ENCODE data around the gene DNAH2. TPM values are rescaled to one million over a fixed set of nuclear protein-coding genes. Genes with fewer than 3 reads are reported as not detected.

DNAH2 gene
- total and polyA plus RNA-seq, 9 of the 15 experiments (the other 6 are each of a cell fraction or from before 2014, with no cell fraction given), result 0.03 TPM; not detected in 8

DNA sequence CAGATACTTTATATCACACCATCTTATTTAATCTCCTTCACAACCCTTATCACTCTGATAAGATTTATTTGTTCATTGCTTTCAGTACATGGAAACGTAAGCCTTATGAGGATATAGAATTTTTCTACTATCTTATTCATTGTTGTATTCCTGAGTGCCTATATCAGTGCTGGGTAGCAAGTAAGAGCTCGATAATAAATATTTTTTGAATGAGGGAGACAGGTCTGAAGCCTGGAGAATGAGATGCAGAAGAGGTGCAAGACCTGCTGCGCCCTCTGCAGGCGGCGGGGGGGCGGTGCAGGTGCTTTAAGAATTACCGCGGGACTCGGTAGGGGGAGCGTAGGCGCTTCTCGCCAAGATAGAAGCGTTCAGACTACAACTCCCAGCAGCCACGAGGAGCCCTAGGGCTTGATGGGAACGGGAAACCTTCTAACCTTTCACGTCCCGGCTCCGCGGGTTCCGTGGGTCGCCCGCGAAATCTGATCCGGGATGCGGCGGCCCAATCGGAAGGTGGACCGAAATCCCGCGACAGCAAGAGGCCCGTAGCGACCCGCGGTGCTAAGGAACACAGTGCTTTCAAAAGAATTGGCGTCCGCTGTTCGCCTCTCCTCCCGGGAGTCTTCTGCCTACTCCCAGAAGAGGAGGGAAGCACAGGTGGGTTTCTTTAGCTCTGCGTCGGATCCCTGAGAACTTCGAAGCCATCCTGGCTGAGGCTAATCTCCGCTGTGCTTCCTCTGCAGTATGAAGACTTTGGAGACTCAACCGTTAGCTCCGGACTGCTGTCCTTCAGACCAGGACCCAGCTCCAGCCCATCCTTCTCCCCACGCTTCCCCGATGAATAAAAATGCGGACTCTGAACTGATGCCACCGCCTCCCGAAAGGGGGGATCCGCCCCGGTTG, 29.4 kb upstream of the DNAH2 start, which contains the start of gene WRAP53 (continued):
- TF ChIP-seq, protein P1, sequence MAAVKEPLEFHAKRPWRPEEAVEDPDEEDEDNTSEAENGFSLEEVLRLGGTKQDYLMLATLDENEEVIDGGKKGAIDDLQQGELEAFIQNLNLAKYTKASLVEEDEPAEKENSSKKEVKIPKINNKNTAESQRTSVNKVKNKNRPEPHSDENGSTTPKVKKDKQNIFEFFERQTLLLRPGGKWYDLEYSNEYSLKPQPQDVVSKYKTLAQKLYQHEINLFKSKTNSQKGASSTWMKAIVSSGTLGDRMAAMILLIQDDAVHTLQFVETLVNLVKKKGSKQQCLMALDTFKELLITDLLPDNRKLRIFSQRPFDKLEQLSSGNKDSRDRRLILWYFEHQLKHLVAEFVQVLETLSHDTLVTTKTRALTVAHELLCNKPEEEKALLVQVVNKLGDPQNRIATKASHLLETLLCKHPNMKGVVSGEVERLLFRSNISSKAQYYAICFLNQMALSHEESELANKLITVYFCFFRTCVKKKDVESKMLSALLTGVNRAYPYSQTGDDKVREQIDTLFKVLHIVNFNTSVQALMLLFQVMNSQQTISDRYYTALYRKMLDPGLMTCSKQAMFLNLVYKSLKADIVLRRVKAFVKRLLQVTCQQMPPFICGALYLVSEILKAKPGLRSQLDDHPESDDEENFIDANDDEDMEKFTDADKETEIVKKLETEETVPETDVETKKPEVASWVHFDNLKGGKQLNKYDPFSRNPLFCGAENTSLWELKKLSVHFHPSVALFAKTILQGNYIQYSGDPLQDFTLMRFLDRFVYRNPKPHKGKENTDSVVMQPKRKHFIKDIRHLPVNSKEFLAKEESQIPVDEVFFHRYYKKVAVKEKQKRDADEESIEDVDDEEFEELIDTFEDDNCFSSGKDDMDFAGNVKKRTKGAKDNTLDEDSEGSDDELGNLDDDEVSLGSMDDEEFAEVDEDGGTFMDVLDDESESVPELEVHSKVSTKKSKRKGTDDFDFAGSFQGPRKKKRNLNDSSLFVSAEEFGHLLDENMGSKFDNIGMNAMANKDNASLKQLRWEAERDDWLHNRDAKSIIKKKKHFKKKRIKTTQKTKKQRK (IDR thresholded peaks at IDR 0.05; ENCODE audit: borderline replicate concordance, low read depth, low read length), result no peak
- TF ChIP-seq RHOXF2B (CRISPR knock-in tag; conservative IDR thresholded peaks at IDR 0.05), result no peak
- TF ChIP-seq, protein P2, sequence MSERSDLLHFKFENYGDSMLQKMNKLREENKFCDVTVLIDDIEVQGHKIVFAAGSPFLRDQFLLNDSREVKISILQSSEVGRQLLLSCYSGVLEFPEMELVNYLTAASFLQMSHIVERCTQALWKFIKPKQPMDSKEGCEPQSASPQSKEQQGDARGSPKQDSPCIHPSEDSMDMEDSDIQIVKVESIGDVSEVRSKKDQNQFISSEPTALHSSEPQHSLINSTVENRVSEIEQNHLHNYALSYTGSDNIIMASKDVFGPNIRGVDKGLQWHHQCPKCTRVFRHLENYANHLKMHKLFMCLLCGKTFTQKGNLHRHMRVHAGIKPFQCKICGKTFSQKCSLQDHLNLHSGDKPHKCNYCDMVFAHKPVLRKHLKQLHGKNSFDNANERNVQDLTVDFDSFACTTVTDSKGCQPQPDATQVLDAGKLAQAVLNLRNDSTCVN (CRISPR knock-in tag; IDR thresholded peaks at IDR 0.05), result no peak
- no peak for TF ChIP-seq MTA3 (IDR thresholded peaks at IDR 0.05; ENCODE audit: borderline replicate concordance)
- TF ChIP-seq MCM2 (IDR thresholded peaks at IDR 0.05; ENCODE audit: low read depth), result no peak
- 0 out of 2 replicates have a peak, but pooled peaks have one; percentile 15 for TF ChIP-seq JUND (IDR thresholded peaks at IDR 0.05; ENCODE audit: borderline replicate concordance, low read depth, low read length)
- TF ChIP-seq JUND (tag; IDR thresholded peaks at IDR 0.05; ENCODE audit: borderline replicate concordance, low read depth, low read length), result no peak
- TF ChIP-seq FOXJ3 (CRISPR knock-in tag; IDR thresholded peaks at IDR 0.05), result no peak
- 0 out of 4 replicates have a peak, but pooled peaks of 1 of the 2 experiments have one; percentile 43 for TF ChIP-seq RCOR1 (IDR thresholded peaks at IDR 0.05; ENCODE audit: borderline replicate concordance in 1 of 2, low read depth in 2 of 2, low read length in 2 of 2)
- 0 out of 2 replicates have a peak, but pooled peaks have one; percentile 22 for TF ChIP-seq TARDBP (IDR thresholded peaks at IDR 0.05)
- TF ChIP-seq, protein P3, sequence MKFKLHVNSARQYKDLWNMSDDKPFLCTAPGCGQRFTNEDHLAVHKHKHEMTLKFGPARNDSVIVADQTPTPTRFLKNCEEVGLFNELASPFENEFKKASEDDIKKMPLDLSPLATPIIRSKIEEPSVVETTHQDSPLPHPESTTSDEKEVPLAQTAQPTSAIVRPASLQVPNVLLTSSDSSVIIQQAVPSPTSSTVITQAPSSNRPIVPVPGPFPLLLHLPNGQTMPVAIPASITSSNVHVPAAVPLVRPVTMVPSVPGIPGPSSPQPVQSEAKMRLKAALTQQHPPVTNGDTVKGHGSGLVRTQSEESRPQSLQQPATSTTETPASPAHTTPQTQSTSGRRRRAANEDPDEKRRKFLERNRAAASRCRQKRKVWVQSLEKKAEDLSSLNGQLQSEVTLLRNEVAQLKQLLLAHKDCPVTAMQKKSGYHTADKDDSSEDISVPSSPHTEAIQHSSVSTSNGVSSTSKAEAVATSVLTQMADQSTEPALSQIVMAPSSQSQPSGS (CRISPR knock-in tag; IDR thresholded peaks at IDR 0.05), result no peak
- TF ChIP-seq ZBED1 (IDR thresholded peaks at IDR 0.05), result no peak
- no peak for TF ChIP-seq BRD4 (IDR thresholded peaks at IDR 0.05)
- TF ChIP-seq ZNF134 (CRISPR knock-in tag; conservative IDR thresholded peaks at IDR 0.05), result no peak
- TF ChIP-seq HCFC1 (IDR thresholded peaks at IDR 0.05; ENCODE audit: low read depth, low read length), result peak; percentile 95
- TF ChIP-seq, protein P4, sequence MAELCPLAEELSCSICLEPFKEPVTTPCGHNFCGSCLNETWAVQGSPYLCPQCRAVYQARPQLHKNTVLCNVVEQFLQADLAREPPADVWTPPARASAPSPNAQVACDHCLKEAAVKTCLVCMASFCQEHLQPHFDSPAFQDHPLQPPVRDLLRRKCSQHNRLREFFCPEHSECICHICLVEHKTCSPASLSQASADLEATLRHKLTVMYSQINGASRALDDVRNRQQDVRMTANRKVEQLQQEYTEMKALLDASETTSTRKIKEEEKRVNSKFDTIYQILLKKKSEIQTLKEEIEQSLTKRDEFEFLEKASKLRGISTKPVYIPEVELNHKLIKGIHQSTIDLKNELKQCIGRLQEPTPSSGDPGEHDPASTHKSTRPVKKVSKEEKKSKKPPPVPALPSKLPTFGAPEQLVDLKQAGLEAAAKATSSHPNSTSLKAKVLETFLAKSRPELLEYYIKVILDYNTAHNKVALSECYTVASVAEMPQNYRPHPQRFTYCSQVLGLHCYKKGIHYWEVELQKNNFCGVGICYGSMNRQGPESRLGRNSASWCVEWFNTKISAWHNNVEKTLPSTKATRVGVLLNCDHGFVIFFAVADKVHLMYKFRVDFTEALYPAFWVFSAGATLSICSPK (IDR thresholded peaks at IDR 0.05; ENCODE audit: borderline replicate concordance), result no peak
- TF ChIP-seq, protein P5, sequence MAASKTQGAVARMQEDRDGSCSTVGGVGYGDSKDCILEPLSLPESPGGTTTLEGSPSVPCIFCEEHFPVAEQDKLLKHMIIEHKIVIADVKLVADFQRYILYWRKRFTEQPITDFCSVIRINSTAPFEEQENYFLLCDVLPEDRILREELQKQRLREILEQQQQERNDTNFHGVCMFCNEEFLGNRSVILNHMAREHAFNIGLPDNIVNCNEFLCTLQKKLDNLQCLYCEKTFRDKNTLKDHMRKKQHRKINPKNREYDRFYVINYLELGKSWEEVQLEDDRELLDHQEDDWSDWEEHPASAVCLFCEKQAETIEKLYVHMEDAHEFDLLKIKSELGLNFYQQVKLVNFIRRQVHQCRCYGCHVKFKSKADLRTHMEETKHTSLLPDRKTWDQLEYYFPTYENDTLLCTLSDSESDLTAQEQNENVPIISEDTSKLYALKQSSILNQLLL (CRISPR knock-in tag; IDR thresholded peaks at IDR 0.05; ENCODE audit: borderline replicate concordance), result no peak
- no peak for TF ChIP-seq ZNF830 (CRISPR knock-in tag; IDR thresholded peaks at IDR 0.05)

All from K562 (cell line).